Measurements from ENCODE around the gene SLC24A1. TPM values are rescaled to one million over a fixed set of nuclear protein-coding genes. Genes with fewer than 3 reads are reported as not detected.

Gene SLC24A1
- total and polyA plus RNA-seq, 10 of the 15 experiments (the other 5 are each of a cell fraction or from before 2014, with no cell fraction given), result 1.4 to 5.8 (median 3.3) TPM

- TF ChIP-seq ELK1 (IDR thresholded peaks at IDR 0.05; ENCODE audit: low read depth, low read length), result no peak
- no peak for TF ChIP-seq HCFC1 (IDR thresholded peaks at IDR 0.05; ENCODE audit: low read length)
- no peak for TF ChIP-seq KAT2A (conservative IDR thresholded peaks at IDR 0.05; ENCODE audit: control insufficient read depth, low read depth, low read length)
- TF ChIP-seq ZNF384 (IDR thresholded peaks at IDR 0.05; ENCODE audit: borderline replicate concordance, low read depth, low read length), result no peak
- TF ChIP-seq BRCA1 (IDR thresholded peaks at IDR 0.05; ENCODE audit: low read depth, low read length), result no peak
- TF ChIP-seq NFXL1 (IDR thresholded peaks at IDR 0.05; ENCODE audit: borderline replicate concordance), result no peak
- no peak for TF ChIP-seq SPI1 (IDR thresholded peaks at IDR 0.05; ENCODE audit: borderline replicate concordance, insufficient read depth, low read depth, low read length)
- no peak for TF ChIP-seq TCF3 (IDR thresholded peaks at IDR 0.05; ENCODE audit: borderline replicate concordance, insufficient read depth, low read depth, low read length)
- no peak for TF ChIP-seq FOS (IDR thresholded peaks at IDR 0.05; ENCODE audit: borderline replicate concordance, extremely low read depth, insufficient read length)
- TF ChIP-seq RB1 (IDR thresholded peaks at IDR 0.05; ENCODE audit: borderline replicate concordance), result no peak
- TF ChIP-seq, protein P1, sequence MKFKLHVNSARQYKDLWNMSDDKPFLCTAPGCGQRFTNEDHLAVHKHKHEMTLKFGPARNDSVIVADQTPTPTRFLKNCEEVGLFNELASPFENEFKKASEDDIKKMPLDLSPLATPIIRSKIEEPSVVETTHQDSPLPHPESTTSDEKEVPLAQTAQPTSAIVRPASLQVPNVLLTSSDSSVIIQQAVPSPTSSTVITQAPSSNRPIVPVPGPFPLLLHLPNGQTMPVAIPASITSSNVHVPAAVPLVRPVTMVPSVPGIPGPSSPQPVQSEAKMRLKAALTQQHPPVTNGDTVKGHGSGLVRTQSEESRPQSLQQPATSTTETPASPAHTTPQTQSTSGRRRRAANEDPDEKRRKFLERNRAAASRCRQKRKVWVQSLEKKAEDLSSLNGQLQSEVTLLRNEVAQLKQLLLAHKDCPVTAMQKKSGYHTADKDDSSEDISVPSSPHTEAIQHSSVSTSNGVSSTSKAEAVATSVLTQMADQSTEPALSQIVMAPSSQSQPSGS (IDR thresholded peaks at IDR 0.05; ENCODE audit: low read length), result no peak
- TF ChIP-seq CEBPB (IDR thresholded peaks at IDR 0.05; ENCODE audit: borderline replicate concordance in 1 of 2, low read depth in 2 of 2, low read length in 2 of 2), result no peak
- TF ChIP-seq FOXK2 (IDR thresholded peaks at IDR 0.05), result no peak
- TF ChIP-seq, protein P2, sequence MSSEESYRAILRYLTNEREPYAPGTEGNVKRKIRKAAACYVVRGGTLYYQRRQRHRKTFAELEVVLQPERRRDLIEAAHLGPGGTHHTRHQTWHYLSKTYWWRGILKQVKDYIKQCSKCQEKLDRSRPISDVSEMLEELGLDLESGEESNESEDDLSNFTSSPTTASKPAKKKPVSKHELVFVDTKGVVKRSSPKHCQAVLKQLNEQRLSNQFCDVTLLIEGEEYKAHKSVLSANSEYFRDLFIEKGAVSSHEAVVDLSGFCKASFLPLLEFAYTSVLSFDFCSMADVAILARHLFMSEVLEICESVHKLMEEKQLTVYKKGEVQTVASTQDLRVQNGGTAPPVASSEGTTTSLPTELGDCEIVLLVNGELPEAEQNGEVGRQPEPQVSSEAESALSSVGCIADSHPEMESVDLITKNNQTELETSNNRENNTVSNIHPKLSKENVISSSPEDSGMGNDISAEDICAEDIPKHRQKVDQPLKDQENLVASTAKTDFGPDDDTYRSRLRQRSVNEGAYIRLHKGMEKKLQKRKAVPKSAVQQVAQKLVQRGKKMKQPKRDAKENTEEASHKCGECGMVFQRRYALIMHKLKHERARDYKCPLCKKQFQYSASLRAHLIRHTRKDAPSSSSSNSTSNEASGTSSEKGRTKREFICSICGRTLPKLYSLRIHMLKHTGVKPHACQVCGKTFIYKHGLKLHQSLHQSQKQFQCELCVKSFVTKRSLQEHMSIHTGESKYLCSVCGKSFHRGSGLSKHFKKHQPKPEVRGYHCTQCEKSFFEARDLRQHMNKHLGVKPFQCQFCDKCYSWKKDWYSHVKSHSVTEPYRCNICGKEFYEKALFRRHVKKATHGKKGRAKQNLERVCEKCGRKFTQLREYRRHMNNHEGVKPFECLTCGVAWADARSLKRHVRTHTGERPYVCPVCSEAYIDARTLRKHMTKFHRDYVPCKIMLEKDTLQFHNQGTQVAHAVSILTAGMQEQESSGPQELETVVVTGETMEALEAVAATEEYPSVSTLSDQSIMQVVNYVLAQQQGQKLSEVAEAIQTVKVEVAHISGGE (CRISPR knock-in tag; IDR thresholded peaks at IDR 0.05), result no peak
- no peak for TF ChIP-seq BCLAF1 (IDR thresholded peaks at IDR 0.05)
- peak; percentile 72 for TF ChIP-seq PAX5 (IDR thresholded peaks at IDR 0.05; ENCODE audit: borderline replicate concordance, low read depth, low read length)
- no peak for TF ChIP-seq PML (IDR thresholded peaks at IDR 0.05; ENCODE audit: low read length)
- TF ChIP-seq RELA (IDR thresholded peaks at IDR 0.05; ENCODE audit: borderline replicate concordance, partially characterized antibody), result no peak
- no peak for TF ChIP-seq ZNF207 (IDR thresholded peaks at IDR 0.05; ENCODE audit: borderline replicate concordance)
- no peak for TF ChIP-seq SRF (IDR thresholded peaks at IDR 0.05; ENCODE audit: low read depth in 2 of 2, low read length in 2 of 2)
- TF ChIP-seq YBX1 (IDR thresholded peaks at IDR 0.05), result no peak
- peak; percentile 86 for TF ChIP-seq JUNB (IDR thresholded peaks at IDR 0.05)
- peak; percentile 32; the same call in 1 of the 2 replicates for TF ChIP-seq ATF7 (IDR thresholded peaks at IDR 0.05; ENCODE audit: low read depth)
Observed at GRCh38 chr15:65631503-65631902, 9.8 kb downstream of the SLC24A1 start (continued).
